Muscle layer of duodenum (tissue), 2 donors: ENCODE data around the gene SPRN.
"Not testable (repeated sequence)": the region's sequence is repeated elsewhere in the genome, so short reads cannot be mapped to it uniquely, and the experiment has no call there.

ENCODE experiments used
- H3K27ac ChIP-seq: one replicate; pipeline ENCODE4 v1.7.0; 2013; ENCODE audit warnings: mild to moderate bottlenecking, low read length
- H3K27me3 ChIP-seq: one replicate; pipeline ENCODE4 v1.7.0; 2013; ENCODE audit warnings: low read depth, mild to moderate bottlenecking, control low read depth, low read length
- H3K36me3 ChIP-seq, 2 donors: one replicate each; pipeline ENCODE4 v1.7.0; 2013; ENCODE audit warnings: low read length in 2 of 2, control low read depth in 1 of 2, mild to moderate bottlenecking in 1 of 2; ENCODE audit not compliant: insufficient read depth in 2 of 2, control insufficient read depth in 1 of 2
- H3K4me1 ChIP-seq, 2 donors: one replicate each; pipeline ENCODE4 v1.7.0; 2013; ENCODE audit warnings: low read length in 2 of 2, mild to moderate bottlenecking in 2 of 2, control low read depth in 1 of 2, moderate library complexity in 1 of 2; ENCODE audit not compliant: insufficient read depth in 2 of 2, control insufficient read depth in 1 of 2
- H3K4me3 ChIP-seq, 2 donors: one replicate each; pipeline ENCODE4 v1.7.0; 2013; ENCODE audit warnings: low read length in 2 of 2, low read depth in 1 of 2, mild to moderate bottlenecking in 1 of 2
- H3K9me3 ChIP-seq, 2 donors: one replicate each; pipeline ENCODE4 v1.7.0; 2013; ENCODE audit warnings: low read length in 2 of 2, control low read depth in 1 of 2, mild to moderate bottlenecking in 1 of 2; ENCODE audit not compliant: control insufficient read depth in 1 of 2
- donor health status: healthy.

Gene SPRN

GRCh38 chr10:133377818-133378250, 46.6 kb downstream of the SPRN start:
- H3K27me3 ChIP-seq, result no peaks in the 10 kb centered on the region
- no peak overlapping the region for H3K27ac ChIP-seq
- peak overlapping the region; percentile 69 to 91 for H3K4me3 ChIP-seq
- H3K9me3 ChIP-seq, result no peaks in the 10 kb centered on the region
- no peaks in the 10 kb centered on the region for H3K36me3 ChIP-seq
- peaks cover 0 to 22% of the 10 kb centered on the region in 2 donors for H3K4me1 ChIP-seq

DNA sequence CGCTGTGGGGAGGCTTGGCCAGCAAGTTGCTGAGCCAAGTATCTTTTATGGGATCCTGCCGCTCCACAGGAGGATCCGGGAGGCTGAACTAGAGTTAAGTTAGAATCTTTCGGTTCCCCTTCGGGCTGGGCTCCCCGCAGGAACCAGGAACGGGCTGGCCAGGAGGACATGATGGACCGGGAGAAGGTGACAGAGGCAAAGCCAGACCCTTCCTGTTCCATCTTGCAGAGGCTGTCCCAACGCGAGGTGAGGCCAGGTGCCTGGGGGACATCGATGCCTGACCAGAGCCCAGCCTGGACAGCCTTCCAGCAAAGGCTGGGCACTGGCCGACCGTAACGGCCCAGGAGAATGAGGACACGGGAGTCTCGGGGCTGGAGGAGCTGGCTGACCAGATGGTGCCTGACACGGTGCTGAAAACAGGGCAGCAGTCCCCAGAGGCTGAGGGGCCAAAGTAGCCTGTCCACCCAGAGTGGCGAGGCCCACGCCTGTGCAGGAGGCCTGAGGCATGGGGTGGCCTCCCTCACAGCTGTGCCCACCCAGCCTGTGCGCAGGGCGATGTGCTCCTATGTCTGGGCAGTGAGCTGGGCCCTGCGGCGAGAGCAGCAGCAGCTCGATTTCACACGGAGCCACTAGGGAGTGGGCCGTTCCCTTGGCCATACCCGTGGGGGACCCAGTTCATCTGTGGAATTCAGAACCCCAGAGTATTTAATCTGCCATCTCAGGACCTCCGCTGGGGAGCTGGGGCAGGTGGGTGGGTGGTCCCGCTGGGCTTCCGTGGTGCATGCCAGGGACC, 47.2 kb downstream of the SPRN start:
- Histone ChIP-seq H3K4me1 (peaks cover 0 to 26% of the 10 kb centered on the region in 2 donors), H3K36me3 (no peaks in the 10 kb centered on the region), H3K9me3 (no peaks in the 10 kb centered on the region), H3K27ac (no peak overlapping the region), H3K4me3 (peak overlapping the region in 1 of 2 donors; percentile 91), H3K27me3 (no peaks in the 10 kb centered on the region)

DNA sequence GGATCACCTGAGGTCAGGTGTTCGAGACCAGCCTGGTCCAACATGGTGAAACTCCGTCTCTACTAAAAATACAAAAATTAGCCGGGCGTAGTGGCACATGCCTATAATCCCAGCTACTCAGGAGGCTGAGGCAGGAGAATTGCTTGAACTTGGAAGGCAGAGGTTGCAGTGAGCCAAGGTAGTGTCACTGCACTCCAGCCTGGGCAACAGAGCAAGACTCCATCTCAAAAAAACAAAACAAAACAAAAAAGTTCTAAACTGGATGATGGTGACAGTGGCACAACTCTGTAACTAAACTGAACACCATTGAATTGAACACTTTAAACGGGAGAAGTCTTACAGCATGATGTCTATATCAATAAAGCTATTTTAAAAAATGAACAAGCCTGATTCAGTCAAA, 48.2 kb downstream of the SPRN start:
- not testable (repeated sequence) for H3K27ac ChIP-seq

GRCh38 chr10:133375357-133376115, 48.9 kb downstream of the SPRN start:
- H3K9me3 ChIP-seq, result no peaks in the 10 kb centered on the region
- peaks cover 0 to 32% of the 10 kb centered on the region in 2 donors for H3K4me1 ChIP-seq
- H3K27ac ChIP-seq, result no peak overlapping the region
- no peak overlapping the region for H3K4me3 ChIP-seq
- H3K27me3 ChIP-seq, result no peaks in the 10 kb centered on the region
- peaks cover 1 to 4% of the 10 kb centered on the region in 2 donors for H3K36me3 ChIP-seq

More for the DNA sequence above, 48.2 kb downstream of the SPRN start:
- not testable (repeated sequence) for H3K4me3 ChIP-seq, H3K9me3 ChIP-seq, H3K36me3 ChIP-seq, H3K27me3 ChIP-seq
- peaks cover 0 to 32% of the 10 kb centered on the region in 2 donors for H3K4me1 ChIP-seq

DNA sequence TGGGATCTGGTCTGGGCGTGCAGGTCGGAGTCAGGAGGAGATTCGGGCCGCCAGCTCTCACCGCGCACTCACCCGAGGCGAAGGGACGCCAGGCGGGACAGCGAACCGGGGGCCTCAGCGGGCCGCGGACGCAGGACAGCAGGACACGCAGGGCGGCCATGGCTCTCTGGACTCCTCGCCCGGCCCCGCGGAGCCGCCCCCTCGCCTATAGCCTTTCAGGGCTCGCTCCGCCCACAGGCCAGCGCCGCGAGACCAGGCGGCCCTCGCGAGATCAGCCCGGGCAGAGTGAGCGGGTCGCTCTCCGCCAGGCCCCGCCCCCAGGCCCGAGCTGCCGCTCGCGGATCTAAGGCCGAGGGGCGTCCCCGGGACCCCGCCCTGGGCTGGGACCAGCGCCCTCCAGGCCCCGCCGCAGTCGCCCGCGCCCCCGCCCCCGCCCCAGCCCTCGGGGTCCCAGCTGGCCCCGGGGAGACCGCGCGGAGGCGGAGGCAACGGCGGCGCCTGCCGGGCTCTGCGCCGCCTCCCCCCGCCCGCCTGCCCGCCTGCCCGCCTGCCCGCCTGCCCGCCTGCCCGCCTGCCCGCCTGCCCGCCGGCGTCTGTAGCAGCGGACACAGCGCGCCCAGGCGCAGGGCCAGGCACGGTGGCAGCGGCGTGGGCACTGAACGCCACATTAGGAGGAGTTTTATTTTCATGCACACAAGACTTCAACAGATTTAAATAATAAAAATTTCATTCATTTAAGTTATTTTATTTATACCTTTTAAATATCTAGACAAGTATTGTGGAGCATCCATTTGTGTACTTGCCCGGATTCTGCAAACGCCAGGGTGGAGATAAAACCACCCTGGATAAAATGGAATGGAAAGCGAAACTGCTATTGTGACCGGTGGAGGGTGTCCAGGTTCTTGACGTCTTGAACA, 51.0 kb downstream of the SPRN start, which contains the start of gene ECHS1:
TSS of gene ECHS1 (minus strand) at position 181 of the 917 bp plus-strand sequence. CDS start at position 160, 21 bp downstream.
- H3K4me3 ChIP-seq, result peak within 1 kb of the TSS; percentile 37 to 63
- peaks cover 20 to 25% of the 10 kb centered on the region in 2 donors for H3K36me3 ChIP-seq
- peaks cover 0 to 22% of the 10 kb centered on the region in 2 donors for H3K4me1 ChIP-seq
- H3K27me3 ChIP-seq, result no peaks in the 10 kb centered on the region
- H3K27ac ChIP-seq, result peak within 1 kb of the TSS; percentile 63
- H3K9me3 ChIP-seq, result no peaks in the 10 kb centered on the region

DNA sequence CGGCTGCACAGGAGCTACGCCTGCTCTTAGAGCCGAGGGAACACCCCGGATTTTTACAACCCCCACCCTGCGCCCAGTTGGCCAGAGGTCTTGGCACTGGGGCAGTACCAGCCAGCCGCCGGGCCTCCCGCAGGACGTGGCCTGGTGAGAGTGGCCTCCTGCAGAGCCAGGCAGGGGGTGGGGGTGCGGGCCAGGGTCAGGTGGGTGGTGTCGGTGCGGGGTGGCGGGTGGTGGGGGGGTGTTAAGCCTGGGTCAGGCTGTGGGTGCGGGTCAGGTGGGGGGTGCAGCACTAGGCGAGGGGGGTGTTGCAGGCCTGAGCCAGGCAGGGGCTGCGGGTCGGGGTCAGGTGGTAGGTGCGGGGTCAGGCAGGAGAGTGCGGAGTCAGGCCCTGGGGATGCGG, 51.9 kb downstream of the SPRN start:
- Histone ChIP-seq H3K27me3 (no peaks in the 10 kb centered on the region), H3K9me3 (no peaks in the 10 kb centered on the region), H3K4me3 (peak overlapping the region in 1 of 2 donors; percentile 46), H3K4me1 (peaks cover 0 to 15% of the 10 kb centered on the region in 2 donors), H3K27ac (no peak overlapping the region), H3K36me3 (peaks cover 25 to 30% of the 10 kb centered on the region in 2 donors)
